Measurements from ENCODE around the gene CDK6. TPM values are rescaled to one million over a fixed set of nuclear protein-coding genes. Genes with fewer than 3 reads are reported as not detected.

CDK6 gene
- total RNA-seq, 2 experiments from 2014 or later = 229 to 236 TPM

- CTCF ChIA-PET = interaction anchor here (1.0 to 1.4 kb wide), 4 partner anchors 10 to 188 kb away, joined by 3 to 9 read pairs (median 4); no protein-coding TSS in a partner anchor
Observed at GRCh38 chr7:92645114-92646061, 191.0 kb downstream of the CDK6 start.

DNA sequence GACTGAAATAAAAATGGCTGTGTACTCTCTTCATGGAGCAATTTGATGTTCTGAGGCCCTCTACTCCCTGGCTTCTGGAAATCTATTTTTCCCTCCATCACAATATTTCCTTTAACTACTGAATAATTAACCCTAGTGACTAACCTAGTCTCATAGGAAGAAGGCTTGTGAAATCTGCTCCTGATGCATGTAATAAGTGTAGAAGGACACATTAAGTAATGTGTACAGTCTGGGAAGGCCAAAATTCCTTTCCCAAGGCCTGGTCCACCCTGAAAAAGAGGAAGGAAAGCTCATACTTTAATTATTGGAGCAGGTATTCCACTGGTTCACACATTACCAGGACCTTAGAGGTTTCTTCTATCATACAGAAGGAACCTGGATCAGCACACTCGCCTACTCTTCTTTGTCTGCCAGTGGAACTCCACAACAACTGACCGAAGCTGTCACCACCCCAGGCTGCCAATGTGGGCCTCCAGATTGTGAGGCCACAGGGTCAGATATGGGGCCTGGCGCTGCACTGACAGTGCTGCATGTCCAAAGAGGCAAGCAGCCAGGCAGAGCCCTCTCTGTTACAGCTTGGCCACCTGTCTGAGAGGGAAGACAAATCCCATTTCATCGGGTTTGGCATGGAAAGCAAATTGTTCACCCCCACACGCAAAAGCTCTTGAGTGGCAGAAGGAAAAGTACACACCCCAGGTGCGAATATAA, 191.8 kb downstream of the CDK6 start:
- ChIA-PET CTCF (interaction anchor here (1.0 to 1.2 kb wide), 3 partner anchors 11 to 189 kb away, joined by 3 to 9 read pairs (median 3); no protein-coding TSS in a partner anchor), POLR2A (interaction anchor here (0.5 to 1.5 kb wide), 2 partner anchors 13 to 1860 kb away, joined by 4 to 5 read pairs; no protein-coding TSS in a partner anchor)

More at GRCh38 chr7:92645114-92646061, 191.0 kb downstream of the CDK6 start:
- POLR2A ChIA-PET = interaction anchor here (0.5 to 1.5 kb wide), 4 partner anchors 14 to 1860 kb away, joined by 3 to 5 read pairs (median 4); no protein-coding TSS in a partner anchor

- ChIA-PET POLR2A (interaction anchor here (3.2 kb wide), 1 partner anchor 11 kb away, joined by 17 read pairs; no protein-coding TSS in a partner anchor), CTCF (no interaction called here)
Observed at GRCh38 chr7:92643821-92644220, 192.6 kb downstream of the CDK6 start.

DNA sequence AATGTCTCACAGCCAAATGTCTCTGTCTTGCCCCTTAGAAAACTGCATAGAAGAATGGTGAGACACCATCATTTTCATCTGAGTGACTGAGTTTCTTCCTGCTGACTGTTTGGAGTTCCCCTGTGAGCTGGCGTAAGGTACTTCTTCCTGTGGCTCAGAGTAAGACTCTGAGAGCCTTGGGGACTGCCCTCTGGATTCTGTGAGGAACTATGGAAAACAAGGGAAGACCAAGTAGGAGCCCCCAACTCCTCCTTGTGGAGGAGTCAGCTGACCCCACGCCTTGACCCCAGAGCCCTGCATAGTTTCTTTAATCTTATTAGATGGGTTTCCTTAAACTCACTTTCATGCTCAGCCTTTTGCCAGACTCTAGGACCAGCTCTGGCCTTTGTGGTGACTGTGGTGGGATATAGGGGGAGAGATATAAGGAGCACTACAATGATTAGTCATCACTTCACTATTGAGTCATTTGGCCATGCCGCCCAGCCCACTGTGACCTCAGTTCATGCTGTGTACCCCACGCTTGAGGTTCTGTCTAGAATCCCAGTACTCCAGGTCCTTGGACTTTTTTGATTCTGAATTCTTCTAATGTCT, 194.4 kb downstream of the CDK6 start:
- ChIA-PET CTCF (interaction anchor here (0.6 to 1.5 kb wide), 6 partner anchors 9 to 521 kb away, joined by 3 to 5 read pairs (median 3); no protein-coding TSS in a partner anchor), POLR2A (interaction anchor here (0.6 to 3.2 kb wide), 4 partner anchors 10 to 22 kb away, joined by 3 to 17 read pairs (median 3); no protein-coding TSS in a partner anchor)

DNA sequence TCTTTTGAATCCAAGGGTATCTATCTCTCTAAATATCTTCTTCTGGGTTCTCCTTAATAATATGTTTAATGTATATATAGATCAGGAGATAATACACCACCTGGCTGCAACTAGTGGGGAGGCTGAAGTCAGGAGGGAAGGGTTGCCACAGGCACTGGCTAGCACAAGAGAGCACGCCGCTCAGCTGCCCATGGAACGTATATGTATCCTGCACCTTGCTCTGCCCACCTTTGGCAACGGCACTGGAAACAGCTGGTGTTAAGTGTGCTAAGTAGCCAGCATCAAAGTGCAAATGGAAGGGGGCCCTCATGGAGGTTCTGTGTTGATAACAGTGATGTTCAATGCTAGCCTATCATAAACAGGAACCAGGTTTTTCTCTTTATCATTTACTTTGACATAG, 196.4 kb downstream of the CDK6 start:
- ChIA-PET POLR2A (no interaction called here), CTCF (interaction anchor here (1.0 kb wide), 1 partner anchor 111 kb away, joined by 3 read pairs; the partner anchor contains the start of genes PEX1 and RBM48)

GRCh38 chr7:92639213-92639896, 197.0 kb downstream of the CDK6 start:
- CTCF ChIA-PET = no interaction called here
- POLR2A ChIA-PET = no interaction called here

DNA sequence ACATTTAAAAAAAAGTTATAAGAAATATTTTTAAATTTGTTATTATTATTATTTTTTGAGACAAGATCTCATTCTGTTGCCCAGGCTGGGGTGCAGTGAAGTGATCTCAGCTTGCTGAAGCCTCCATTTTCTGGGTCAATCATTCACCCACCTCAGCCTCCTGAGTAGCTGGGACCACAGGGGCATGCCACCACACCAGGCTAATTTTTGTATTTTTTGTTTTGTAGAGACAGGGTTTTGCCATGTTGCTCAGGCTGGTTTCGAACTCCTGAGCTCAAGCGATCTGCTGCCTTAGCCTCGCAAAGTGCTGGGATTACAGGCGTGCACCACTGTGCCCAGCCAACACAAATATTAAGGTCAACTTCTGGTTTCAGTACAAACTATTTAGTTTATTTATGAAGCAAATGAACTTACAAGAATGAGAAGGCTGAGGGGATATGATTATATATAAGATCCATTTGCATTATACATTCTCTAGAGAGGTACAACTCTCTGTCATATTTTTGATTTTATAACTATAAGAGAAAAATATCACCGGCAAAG, 200.3 kb downstream of the CDK6 start:
- CTCF ChIA-PET = no interaction called here
- POLR2A ChIA-PET = no interaction called here

- CTCF ChIA-PET = interaction anchor here (1.2 kb wide), 1 partner anchor 10 kb away, joined by 6 read pairs; no protein-coding TSS in a partner anchor
Observed at GRCh38 chr7:92635538-92635937, 200.8 kb downstream of the CDK6 start.

GRCh38 chr7:92634924-92635519, 201.4 kb downstream of the CDK6 start:
- CTCF ChIA-PET = interaction anchor here (1.2 kb wide), 1 partner anchor 11 kb away, joined by 6 read pairs; no protein-coding TSS in a partner anchor
- POLR2A ChIA-PET = interaction anchor here (1.0 kb wide), 1 partner anchor 42 kb away, joined by 4 read pairs; no protein-coding TSS in a partner anchor

More at GRCh38 chr7:92635538-92635937, 200.8 kb downstream of the CDK6 start:
- POLR2A ChIA-PET = interaction anchor here (1.0 kb wide), 1 partner anchor 42 kb away, joined by 4 read pairs; no protein-coding TSS in a partner anchor

DNA sequence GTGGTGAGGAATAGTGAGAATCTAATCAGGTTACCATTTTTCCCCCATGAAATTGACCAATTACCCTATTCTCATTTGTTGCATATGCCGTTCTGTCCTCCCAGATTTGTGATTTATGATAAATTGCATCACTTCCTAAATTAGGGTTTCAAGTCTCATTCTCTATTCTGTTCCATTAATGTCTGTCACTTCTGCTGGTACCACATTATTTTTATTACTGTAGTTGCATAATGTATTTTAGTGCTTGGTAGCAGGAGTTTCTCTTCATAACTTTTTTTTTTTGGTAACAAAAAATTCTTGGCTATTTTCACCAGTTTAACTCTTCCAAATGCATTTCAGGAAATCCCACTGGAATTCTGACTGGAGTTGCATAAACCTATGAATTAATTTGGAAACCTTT, 202.2 kb downstream of the CDK6 start:
- ChIA-PET POLR2A (interaction anchor here (1.0 to 1.9 kb wide), 2 partner anchors 199 to 269 kb away, joined by 3 to 6 read pairs; no protein-coding TSS in a partner anchor), CTCF (interaction anchor here (1.3 to 2.7 kb wide), 3 partner anchors 11 to 176 kb away, joined by 3 to 11 read pairs (median 9); no protein-coding TSS in a partner anchor)

GRCh38 chr7:92633211-92633906, 203.0 kb downstream of the CDK6 start:
- CTCF ChIA-PET = interaction anchor here (0.6 to 2.7 kb wide), 6 partner anchors 9 to 484 kb away, joined by 3 to 11 read pairs (median 3); partner anchors contain the start of gene SAMD9
- POLR2A ChIA-PET = interaction anchor here (0.6 to 2.4 kb wide), 8 partner anchors 9 to 270 kb away, joined by 3 to 17 read pairs (median 4); no protein-coding TSS in a partner anchor

DNA sequence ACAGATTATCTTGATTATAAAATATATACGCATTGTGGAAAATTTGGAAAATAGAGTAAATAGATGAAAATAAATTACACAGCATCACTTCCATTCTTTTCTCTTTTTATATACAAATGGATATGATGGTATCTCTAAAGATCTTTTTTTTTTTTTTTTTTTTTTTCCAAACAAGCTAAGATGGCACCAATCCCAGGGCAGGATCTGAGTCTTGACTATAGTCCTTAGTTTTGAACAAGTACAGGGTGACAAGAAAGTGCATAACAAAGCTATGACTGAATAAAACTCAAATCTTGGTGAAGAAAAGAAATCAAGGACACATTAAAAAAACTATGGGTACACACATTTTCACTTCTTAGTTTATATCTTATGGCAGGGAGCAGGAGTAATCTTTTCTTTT, 203.6 kb downstream of the CDK6 start:
- ChIA-PET CTCF (interaction anchor here (0.6 to 2.7 kb wide), 10 partner anchors 10 to 485 kb away, joined by 3 to 11 read pairs (median 3); partner anchors contain the start of gene SAMD9), POLR2A (interaction anchor here (0.6 to 2.4 kb wide), 8 partner anchors 9 to 200 kb away, joined by 3 to 17 read pairs (median 4); partner anchors contain the start of gene GATAD1)

GRCh38 chr7:92631850-92632487, 204.4 kb downstream of the CDK6 start:
- ChIA-PET CTCF (interaction anchor here (0.6 to 2.7 kb wide), 7 partner anchors 11 to 343 kb away, joined by 3 to 11 read pairs (median 3); no protein-coding TSS in a partner anchor), POLR2A (interaction anchor here (1.2 to 2.4 kb wide), 6 partner anchors 10 to 201 kb away, joined by 4 to 17 read pairs (median 5); partner anchors contain the start of gene GATAD1)

DNA sequence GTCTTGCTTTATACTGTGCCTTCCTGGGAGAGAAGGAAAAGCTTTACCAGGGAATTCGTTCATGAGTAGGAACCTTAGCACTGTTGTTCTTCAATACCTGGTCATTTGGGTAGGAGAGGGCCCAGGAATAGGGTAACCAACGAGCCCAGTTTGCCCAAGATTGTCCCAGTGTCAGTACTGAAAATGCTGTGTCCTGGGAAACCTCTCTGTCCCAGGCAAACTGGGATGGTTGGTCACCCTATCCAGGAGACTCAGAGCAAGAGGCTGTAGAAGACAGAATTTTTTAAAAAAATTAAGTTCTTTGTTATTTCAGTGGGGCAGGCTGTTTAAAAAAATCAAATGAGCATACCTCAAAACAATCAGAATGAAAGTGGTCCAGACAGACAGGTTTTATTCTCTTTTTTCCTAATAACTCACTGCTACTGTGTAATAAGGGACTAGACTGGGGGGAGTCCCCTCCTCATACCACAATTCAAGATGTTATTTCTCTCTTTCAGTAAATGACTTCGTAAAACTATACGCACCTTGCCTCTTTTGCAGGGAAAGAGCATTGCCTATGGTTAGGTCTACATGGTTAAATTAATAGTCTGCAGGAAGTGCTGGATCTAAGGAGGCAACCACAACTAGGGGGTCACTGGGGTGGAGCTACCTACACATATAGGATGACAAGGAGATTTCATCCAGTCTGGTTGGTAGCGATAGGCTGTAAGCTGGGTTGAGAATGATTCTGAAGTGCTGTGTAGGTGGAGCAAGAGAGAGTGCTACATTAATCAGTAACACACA, 205.1 kb downstream of the CDK6 start:
- CTCF ChIA-PET = interaction anchor here (0.8 to 2.7 kb wide), 7 partner anchors 11 to 201 kb away, joined by 3 to 11 read pairs (median 3); no protein-coding TSS in a partner anchor
- POLR2A ChIA-PET = interaction anchor here (1.2 to 2.4 kb wide), 6 partner anchors 11 to 184 kb away, joined by 3 to 17 read pairs (median 4); partner anchors contain the start of gene GATAD1

- POLR2A ChIA-PET = interaction anchor here (1.2 kb wide), 1 partner anchor 12 kb away, joined by 3 read pairs; no protein-coding TSS in a partner anchor
- CTCF ChIA-PET = no interaction called here
Observed at GRCh38 chr7:92629779-92630178, 206.6 kb downstream of the CDK6 start.

All from activated CD8-positive, alpha-beta memory T cell treated with anti-CD3 and anti-CD28 coated beads for 36 hours (primary cell).